Vein endothelial cell (primary cell): ENCODE data around the gene GNG11. TPM values are rescaled to one million over a fixed set of nuclear protein-coding genes. Genes with fewer than 3 reads are reported as not detected.

ENCODE experiments used
- small RNA-seq: library from RNA; depleted of rRNA; stranded (forward); fragments of <200 nt; gene quantifications from one replicate; pipeline ENCODE3, GENCODE V24; 2012
- total RNA-seq: library from RNA; depleted of rRNA; stranded (reverse); fragments of >200 nt; gene quantifications from 2 replicates; pipeline ENCODE4 v1.2.3, GENCODE V29; 2012

Gene GNG11
- 284 and 299 TPM in 2 replicates for total RNA-seq

DNA sequence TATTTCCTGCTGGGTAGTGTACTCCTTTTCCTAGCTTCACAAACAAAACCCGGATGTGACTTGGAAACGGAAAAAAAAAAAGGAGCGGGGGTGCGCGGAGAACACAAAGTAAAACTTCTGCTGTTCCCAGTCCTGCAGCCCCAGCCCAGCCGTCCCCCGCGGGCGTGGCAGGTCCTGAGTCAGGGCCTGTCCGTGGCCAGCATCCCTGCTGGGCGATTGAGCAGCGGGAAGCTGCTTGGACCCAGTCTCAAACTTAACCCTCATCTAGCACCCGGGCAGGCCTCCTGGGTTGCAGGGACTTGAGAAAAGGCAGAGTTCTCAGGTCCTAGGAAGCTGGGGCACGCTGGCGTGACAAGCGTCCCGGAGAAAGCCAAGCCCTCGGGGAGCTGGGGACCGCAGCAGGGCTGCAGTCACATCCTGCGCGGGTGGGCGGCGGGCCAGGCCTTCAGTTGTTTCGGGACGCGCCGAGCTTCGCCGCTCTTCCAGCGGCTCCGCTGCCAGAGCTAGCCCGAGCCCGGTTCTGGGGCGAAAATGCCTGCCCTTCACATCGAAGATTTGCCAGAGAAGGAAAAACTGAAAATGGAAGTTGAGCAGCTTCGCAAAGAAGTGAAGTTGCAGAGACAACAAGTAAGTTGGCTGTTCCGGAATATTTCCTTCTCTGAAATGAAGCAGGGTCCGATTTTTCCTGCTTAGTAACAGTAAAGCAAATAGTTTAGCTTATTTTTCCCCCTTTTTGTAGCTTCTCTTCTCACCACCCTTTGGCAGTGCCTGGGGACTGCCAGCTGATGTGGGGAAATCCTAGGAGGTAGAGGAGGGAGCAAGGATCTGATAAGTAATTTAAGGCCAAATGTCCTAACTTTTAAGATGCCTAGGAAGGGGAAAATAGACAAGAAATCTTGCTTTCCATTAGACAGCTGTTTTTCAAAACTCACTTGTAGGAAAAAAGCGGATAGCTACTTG is at the start of gene GNG11:
GNG11 (plus strand) TSS at position 129 of the 960 bp plus-strand sequence; CDS start at position 532, 403 bp downstream.

DNA sequence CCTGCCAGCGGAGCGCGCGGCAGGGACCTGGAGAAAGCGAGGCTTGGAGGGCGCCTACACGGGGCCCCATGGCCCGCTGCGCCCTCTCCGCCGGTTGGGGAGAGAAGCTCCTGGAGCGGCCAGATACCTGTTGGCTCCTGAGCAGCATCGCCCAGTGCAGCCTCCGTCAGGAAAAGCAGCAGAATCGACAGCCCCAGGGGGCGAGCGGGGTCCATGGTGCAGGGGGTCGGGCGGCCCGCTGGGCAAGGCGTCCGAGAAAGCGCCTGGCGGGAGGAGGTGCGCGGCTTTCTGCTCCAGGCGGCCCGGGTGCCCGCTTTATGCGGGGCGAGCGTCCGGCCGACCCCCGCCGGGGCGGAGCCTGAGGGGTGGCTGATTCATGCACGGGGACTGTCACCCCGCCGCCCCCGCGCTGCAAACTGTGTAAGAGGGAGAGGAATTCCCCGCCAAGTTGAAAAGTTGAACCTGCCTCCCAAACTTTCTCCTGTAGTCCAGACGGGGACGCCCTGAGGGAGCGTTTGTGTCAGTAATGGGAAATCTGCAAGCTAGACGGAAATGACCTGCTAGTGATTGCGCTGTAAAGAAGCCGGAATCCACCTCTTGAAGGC is 31.0 kb upstream of the GNG11 start, which contains the start of gene TFPI2:
TFPI2 (minus strand) TSS at position 290 of the 605 bp plus-strand sequence; CDS start at position 215, 75 bp downstream.

GRCh38 chr7:93906267-93906666 is 15.3 kb upstream of the GNG11 start, which contains the start of gene GNGT1:
Gene GNGT1, plus strand, starts transcription at chr7:93906567. Its CDS starts 180 bp downstream, at chr7:93906747.

Small RNAs within 50 kb of the gene (small RNA-seq; reads per million reads assigned to genes)
- not detected for gene AC002076.2

Other genes with a start within 250 kb of the GNG11 start
- gene TFPI2, start 31.0 kb upstream of the GNG11 start, total RNA-seq, result 86.2 and 95.5 TPM in 2 replicates
- gene GNGT1, start 15.2 kb upstream of the GNG11 start, total RNA-seq, result not detected in 2 replicates
- gene BET1, start 82.6 kb downstream of the GNG11 start, total RNA-seq, result 24.2 and 27.3 TPM in 2 replicates